ENCODE results near the gene DVL3. TPM values are rescaled to one million over a fixed set of nuclear protein-coding genes. Genes with fewer than 3 reads are reported as not detected.

Gene DVL3
- total and polyA plus RNA-seq, 2 experiments from 2014 or later: 25.6 to 55.5 TPM

DNA sequence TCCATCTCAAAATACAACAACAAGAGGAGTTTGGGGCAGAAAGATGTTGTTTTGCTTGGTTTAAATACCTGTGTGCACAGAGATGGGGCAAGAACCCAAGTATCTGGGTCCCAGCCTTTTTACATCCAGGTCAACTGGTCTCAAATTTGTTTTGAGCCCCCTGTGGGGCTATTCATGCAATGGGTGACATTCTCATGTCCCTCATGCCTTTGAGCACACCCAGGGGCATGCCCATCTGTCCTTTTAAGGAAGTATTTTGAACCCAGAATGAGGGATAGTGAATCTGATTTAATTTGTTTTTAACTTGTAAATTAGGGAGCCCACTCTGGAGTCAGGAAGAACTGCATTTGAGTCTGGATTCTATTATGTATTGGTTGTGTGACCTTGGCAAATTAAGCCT lies 45.6 kb downstream of the DVL3 start (continued):
- TF ChIP-seq, protein P1, sequence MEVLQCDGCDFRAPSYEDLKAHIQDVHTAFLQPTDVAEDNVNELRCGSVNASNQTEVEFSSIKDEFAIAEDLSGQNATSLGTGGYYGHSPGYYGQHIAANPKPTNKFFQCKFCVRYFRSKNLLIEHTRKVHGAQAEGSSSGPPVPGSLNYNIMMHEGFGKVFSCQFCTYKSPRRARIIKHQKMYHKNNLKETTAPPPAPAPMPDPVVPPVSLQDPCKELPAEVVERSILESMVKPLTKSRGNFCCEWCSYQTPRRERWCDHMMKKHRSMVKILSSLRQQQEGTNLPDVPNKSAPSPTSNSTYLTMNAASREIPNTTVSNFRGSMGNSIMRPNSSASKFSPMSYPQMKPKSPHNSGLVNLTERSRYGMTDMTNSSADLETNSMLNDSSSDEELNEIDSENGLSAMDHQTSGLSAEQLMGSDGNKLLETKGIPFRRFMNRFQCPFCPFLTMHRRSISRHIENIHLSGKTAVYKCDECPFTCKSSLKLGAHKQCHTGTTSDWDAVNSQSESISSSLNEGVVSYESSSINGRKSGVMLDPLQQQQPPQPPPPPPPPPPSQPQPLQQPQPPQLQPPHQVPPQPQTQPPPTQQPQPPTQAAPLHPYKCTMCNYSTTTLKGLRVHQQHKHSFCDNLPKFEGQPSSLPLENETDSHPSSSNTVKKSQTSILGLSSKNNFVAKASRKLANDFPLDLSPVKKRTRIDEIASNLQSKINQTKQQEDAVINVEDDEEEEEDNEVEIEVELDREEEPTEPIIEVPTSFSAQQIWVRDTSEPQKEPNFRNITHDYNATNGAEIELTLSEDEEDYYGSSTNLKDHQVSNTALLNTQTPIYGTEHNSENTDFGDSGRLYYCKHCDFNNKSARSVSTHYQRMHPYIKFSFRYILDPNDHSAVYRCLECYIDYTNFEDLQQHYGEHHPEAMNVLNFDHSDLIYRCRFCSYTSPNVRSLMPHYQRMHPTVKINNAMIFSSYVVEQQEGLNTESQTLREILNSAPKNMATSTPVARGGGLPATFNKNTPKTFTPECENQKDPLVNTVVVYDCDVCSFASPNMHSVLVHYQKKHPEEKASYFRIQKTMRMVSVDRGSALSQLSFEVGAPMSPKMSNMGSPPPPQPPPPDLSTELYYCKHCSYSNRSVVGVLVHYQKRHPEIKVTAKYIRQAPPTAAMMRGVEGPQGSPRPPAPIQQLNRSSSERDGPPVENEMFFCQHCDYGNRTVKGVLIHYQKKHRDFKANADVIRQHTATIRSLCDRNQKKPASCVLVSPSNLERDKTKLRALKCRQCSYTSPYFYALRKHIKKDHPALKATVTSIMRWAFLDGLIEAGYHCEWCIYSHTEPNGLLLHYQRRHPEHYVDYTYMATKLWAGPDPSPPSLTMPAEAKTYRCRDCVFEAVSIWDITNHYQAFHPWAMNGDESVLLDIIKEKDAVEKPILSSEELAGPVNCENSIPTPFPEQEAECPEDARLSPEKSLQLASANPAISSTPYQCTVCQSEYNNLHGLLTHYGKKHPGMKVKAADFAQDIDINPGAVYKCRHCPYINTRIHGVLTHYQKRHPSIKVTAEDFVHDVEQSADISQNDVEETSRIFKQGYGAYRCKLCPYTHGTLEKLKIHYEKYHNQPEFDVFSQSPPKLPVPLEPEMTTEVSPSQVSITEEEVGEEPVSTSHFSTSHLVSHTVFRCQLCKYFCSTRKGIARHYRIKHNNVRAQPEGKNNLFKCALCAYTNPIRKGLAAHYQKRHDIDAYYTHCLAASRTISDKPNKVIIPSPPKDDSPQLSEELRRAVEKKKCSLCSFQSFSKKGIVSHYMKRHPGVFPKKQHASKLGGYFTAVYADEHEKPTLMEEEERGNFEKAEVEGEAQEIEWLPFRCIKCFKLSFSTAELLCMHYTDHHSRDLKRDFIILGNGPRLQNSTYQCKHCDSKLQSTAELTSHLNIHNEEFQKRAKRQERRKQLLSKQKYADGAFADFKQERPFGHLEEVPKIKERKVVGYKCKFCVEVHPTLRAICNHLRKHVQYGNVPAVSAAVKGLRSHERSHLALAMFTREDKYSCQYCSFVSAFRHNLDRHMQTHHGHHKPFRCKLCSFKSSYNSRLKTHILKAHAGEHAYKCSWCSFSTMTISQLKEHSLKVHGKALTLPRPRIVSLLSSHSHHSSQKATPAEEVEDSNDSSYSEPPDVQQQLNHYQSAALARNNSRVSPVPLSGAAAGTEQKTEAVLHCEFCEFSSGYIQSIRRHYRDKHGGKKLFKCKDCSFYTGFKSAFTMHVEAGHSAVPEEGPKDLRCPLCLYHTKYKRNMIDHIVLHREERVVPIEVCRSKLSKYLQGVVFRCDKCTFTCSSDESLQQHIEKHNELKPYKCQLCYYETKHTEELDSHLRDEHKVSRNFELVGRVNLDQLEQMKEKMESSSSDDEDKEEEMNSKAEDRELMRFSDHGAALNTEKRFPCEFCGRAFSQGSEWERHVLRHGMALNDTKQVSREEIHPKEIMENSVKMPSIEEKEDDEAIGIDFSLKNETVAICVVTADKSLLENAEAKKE (CRISPR knock-in tag; IDR thresholded peaks at IDR 0.05): no peak
- TF ChIP-seq STAT1 (IDR thresholded peaks at IDR 0.05; ENCODE audit: unreplicated experiment): no peak
- TF ChIP-seq EZH2phosphoT487 (IDR thresholded peaks at IDR 0.05; ENCODE audit: unreplicated experiment): no peak
- TF ChIP-seq, protein P2, sequence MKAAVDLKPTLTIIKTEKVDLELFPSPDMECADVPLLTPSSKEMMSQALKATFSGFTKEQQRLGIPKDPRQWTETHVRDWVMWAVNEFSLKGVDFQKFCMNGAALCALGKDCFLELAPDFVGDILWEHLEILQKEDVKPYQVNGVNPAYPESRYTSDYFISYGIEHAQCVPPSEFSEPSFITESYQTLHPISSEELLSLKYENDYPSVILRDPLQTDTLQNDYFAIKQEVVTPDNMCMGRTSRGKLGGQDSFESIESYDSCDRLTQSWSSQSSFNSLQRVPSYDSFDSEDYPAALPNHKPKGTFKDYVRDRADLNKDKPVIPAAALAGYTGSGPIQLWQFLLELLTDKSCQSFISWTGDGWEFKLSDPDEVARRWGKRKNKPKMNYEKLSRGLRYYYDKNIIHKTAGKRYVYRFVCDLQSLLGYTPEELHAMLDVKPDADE (IDR thresholded peaks at IDR 0.05): no peak
- no peak for TF ChIP-seq ZNF331 (CRISPR knock-in tag; IDR thresholded peaks at IDR 0.05; ENCODE audit: low read depth)
- no peak for TF ChIP-seq ZNF114 (CRISPR knock-in tag; IDR thresholded peaks at IDR 0.05)

DNA sequence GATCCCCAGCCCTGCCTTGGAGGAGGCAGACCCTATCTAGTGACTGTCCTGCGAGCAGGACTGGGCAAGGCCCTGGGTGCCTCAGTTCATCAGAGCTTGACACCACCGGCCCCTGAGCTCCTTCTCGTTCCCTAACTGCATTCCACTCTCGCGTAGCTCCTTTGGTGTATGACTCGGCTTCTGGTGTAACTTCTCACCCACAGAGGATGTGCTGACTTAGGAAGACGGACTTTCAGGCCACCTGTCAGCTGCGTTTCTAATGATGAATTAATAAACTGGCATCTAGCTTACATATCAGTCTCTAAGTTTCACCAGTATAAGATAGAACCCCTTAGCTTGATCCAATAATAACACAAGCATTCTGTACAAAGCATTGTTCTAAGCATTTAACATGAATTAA lies 48.3 kb downstream of the DVL3 start:
- DNase-seq (ENCODE audit: low spot score) (no peak), ATAC-seq (no peak)
- Mint-ChIP-seq H3K27ac (no peak overlapping the region), H3K36me3 (ENCODE audit: low read depth) (no peaks in the 10 kb centered on the region), H3K9me3 (no peaks in the 10 kb centered on the region), H3K4me1 (no peaks in the 10 kb centered on the region), H3K27me3 (ENCODE audit: insufficient read depth, low read depth, poor library complexity) (peaks cover 7% of the 10 kb centered on the region), H3K4me3 (no peak overlapping the region)
- Histone ChIP-seq H3K79me2 (replicated peaks; ENCODE audit: insufficient read depth) (no peaks in the 10 kb centered on the region), H3K27ac (ENCODE audit: low read depth) (no peak overlapping the region), H3K27me3 (ENCODE audit: insufficient read depth) (no peaks in the 10 kb centered on the region), H3K4me2 (no peak overlapping the region), H3K9me2 (ENCODE audit: insufficient read depth) (no peaks in the 10 kb centered on the region), H2AFZ (no peak overlapping the region), H3K4me3 (no peak overlapping the region), H3F3A (replicated peaks; ENCODE audit: low read depth) (no peaks in the 10 kb centered on the region), H3K4me1 (ENCODE audit: insufficient read depth) (no peaks in the 10 kb centered on the region), H4K20me1 (replicated peaks; ENCODE audit: insufficient read depth) (no peaks in the 10 kb centered on the region), H3K36me3 (ENCODE audit: insufficient read depth) (no peaks in the 10 kb centered on the region)
- TF ChIP-seq CREB1 (CRISPR knock-in tag; IDR thresholded peaks at IDR 0.05; ENCODE audit: low read depth): no peak
- TF ChIP-seq, protein P3, sequence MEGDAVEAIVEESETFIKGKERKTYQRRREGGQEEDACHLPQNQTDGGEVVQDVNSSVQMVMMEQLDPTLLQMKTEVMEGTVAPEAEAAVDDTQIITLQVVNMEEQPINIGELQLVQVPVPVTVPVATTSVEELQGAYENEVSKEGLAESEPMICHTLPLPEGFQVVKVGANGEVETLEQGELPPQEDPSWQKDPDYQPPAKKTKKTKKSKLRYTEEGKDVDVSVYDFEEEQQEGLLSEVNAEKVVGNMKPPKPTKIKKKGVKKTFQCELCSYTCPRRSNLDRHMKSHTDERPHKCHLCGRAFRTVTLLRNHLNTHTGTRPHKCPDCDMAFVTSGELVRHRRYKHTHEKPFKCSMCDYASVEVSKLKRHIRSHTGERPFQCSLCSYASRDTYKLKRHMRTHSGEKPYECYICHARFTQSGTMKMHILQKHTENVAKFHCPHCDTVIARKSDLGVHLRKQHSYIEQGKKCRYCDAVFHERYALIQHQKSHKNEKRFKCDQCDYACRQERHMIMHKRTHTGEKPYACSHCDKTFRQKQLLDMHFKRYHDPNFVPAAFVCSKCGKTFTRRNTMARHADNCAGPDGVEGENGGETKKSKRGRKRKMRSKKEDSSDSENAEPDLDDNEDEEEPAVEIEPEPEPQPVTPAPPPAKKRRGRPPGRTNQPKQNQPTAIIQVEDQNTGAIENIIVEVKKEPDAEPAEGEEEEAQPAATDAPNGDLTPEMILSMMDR (conservative IDR thresholded peaks at IDR 0.05; ENCODE audit: low read depth in 2 of 2): no peak
- no peak for TF ChIP-seq STAT1 (IDR thresholded peaks at IDR 0.05; ENCODE audit: unreplicated experiment)
- no peak for TF ChIP-seq ZNF331 (CRISPR knock-in tag; IDR thresholded peaks at IDR 0.05; ENCODE audit: low read depth)
- TF ChIP-seq, protein P2 (IDR thresholded peaks at IDR 0.05): no peak
